HepG2 (cell line): ENCODE data around the gene HIGD1C. TPM values are rescaled to one million over a fixed set of nuclear protein-coding genes. Genes with fewer than 3 reads are reported as not detected.
A peak's percentile ranks its signal among the peaks of the same experiment; 100 is the strongest.

Source experiments
- ATAC-seq: fragments of 200-7000 bp; cut with Tn5 transposase; 3 replicates; pipeline ENCODE4 v1.9.1; 2020; ENCODE audit warnings: mild to moderate bottlenecking, moderate library complexity
- BruUV-seq: library from RNA; stranded (reverse); fragments of 400-500 nt; replicated peaks from 2 replicates; lab custom pipeline; 2021; lab: Mats Ljungman, UMichigan
- CTCF ChIA-PET: fragments of 300-600 bp; formaldehyde crosslinking; extraction: SDS; loops from one replicate; lab custom pipeline; 2021; ENCODE audit warnings: low total read pairs, inconsistent platforms, low intra/inter-chr PET ratio; lab: Yijun Ruan, JAX
- POLR2A ChIA-PET: fragments of 350-600 bp; sonication (Branson Sonifier 250); formaldehyde crosslinking; loops from one replicate; lab custom pipeline; 2020; ENCODE audit warnings: antibody characterized with exemption, inconsistent platforms; lab: Yijun Ruan, JAX
- DNase-seq: peaks from one replicate; pipeline ENCODE4 v3.0.0-alpha.2; 2015; ENCODE audit warnings: low spot score
- FAIRE-seq: peaks from 3 replicates; lab custom pipeline; 2011; peaks lifted over from hg19 to GRCh38; lab: Jason Lieb, UNC
- H2AFZ ChIP-seq: one replicate; pipeline ENCODE4 v1.6.1; 2011; ENCODE audit warnings: low read length, inconsistent platforms
- H3K27ac ChIP-seq: fragments of 300-600 bp; 3 replicates; pipeline ENCODE4 v1.8.0; 2011; ENCODE audit warnings: mixed run types, mild to moderate bottlenecking, mixed read lengths, low read length, inconsistent platforms; ENCODE audit not compliant: insufficient read depth; ENCODE audit errors: extremely low read length
- H3K27me3 ChIP-seq, 2 experiments: fragments of 200-600 bp in 1 of 2; 2 replicates in 1 of 2; 3 replicates in 1 of 2; pipeline versions ENCODE4 v1.6.0 to v1.8.0; 2011; ENCODE audit warnings: low read length in 2 of 2, mild to moderate bottlenecking in 2 of 2, moderate library complexity in 2 of 2, inconsistent platforms in 1 of 2; ENCODE audit not compliant: insufficient read depth in 2 of 2, control insufficient read depth in 1 of 2
- H3K36me3 ChIP-seq, 2 experiments: fragments of 200-600 bp in 1 of 2; replicated peaks in 1 of 2; 2 replicates in 1 of 2; 3 replicates in 1 of 2; pipeline versions ENCODE4 v1.5.1 to v1.8.0; 2011; ENCODE audit warnings: low read length in 2 of 2, inconsistent platforms in 1 of 2; ENCODE audit not compliant: insufficient read depth in 2 of 2, control insufficient read depth in 1 of 2
- H3K4me1 ChIP-seq: 2 replicates; pipeline ENCODE4 v1.5.1; 2012; ENCODE audit warnings: low read length, inconsistent platforms; ENCODE audit not compliant: insufficient read depth
- H3K4me2 ChIP-seq: 2 replicates; pipeline ENCODE4 v1.6.0; 2011; ENCODE audit warnings: low read depth, low read length, inconsistent platforms
- H3K4me3 ChIP-seq, 3 experiments: fragments of 200-600 bp in 1 of 3; sonication (generic), shearing (Covaris generic) in 1 of 3; replicated peaks in 1 of 3; 2 replicates each; pipeline ENCODE4 v1.5.1; 2011 to 2016; ENCODE audit warnings: low read length in 3 of 3, inconsistent platforms in 2 of 3, low read depth in 2 of 3, mild to moderate bottlenecking in 2 of 3, control low read depth in 1 of 3, mixed read lengths in 1 of 3; ENCODE audit not compliant: insufficient read depth in 1 of 3
- H3K79me2 ChIP-seq: one replicate; pipeline ENCODE4 v1.6.1; 2011; ENCODE audit warnings: low read length, inconsistent platforms; ENCODE audit not compliant: insufficient read depth
- H3K9ac ChIP-seq: 2 replicates; pipeline ENCODE4 v1.6.0; 2011; ENCODE audit warnings: mild to moderate bottlenecking, low read depth, low read length, inconsistent platforms; ENCODE audit not compliant: insufficient read depth
- H3K9me3 ChIP-seq: 2 replicates; pipeline ENCODE4 v1.5.1; 2012; ENCODE audit warnings: mild to moderate bottlenecking, low read length
- H4K20me1 ChIP-seq: 2 replicates; pipeline ENCODE4 v1.6.0; 2011; ENCODE audit warnings: inconsistent platforms, mild to moderate bottlenecking, low read length, moderate library complexity; ENCODE audit not compliant: insufficient read depth
- FOXA1 ChIP-seq, 2 experiments: fragments of 450-650 bp in 1 of 2; sonication (generic) in 1 of 2; formaldehyde crosslinking in 1 of 2; IDR thresholded peaks; 2 replicates each; pipeline versions ENCODE4 v1.4.0 to v1.6.1; 2016 to 2020; ENCODE audit warnings: missing genetic modification reagents in 1 of 2
- FOXO4 ChIP-seq: sonication (generic); formaldehyde crosslinking; conservative IDR thresholded peaks from 2 replicates; pipeline ENCODE4 v1.8.1; 2023; ENCODE audit warnings: missing genetic modification reagents
- MAFF ChIP-seq: IDR thresholded peaks from 2 replicates; pipeline ENCODE4 v1.6.1; 2011; ENCODE audit warnings: low read depth, low read length, improper control_type of control experiment
- MAFG ChIP-seq: sonication (generic); formaldehyde crosslinking; IDR thresholded peaks from 2 replicates; pipeline ENCODE4 v1.5.1; 2020; ENCODE audit warnings: mild to moderate bottlenecking, missing genetic modification reagents
- MAFK ChIP-seq, 2 experiments: IDR thresholded peaks in 1 of 2; conservative IDR thresholded peaks in 1 of 2; 2 replicates each; pipeline ENCODE4 v1.6.1; 2011; ENCODE audit warnings: improper control_type of control experiment in 2 of 2, low read length in 2 of 2
- NR2C2 ChIP-seq: sonication (generic); formaldehyde crosslinking; IDR thresholded peaks from 2 replicates; pipeline ENCODE4 v1.4.0; 2020; ENCODE audit warnings: missing genetic modification reagents, mild to moderate bottlenecking, moderate library complexity, borderline replicate concordance
- NR2F1 ChIP-seq, 2 experiments: fragments of 450-650 bp in 1 of 2; formaldehyde crosslinking in 1 of 2; IDR thresholded peaks; 2 replicates each; pipeline versions ENCODE4 v1.5.0 to v1.6.1; 2016 to 2020; ENCODE audit warnings: mild to moderate bottlenecking in 1 of 2, missing compliant biosample characterization in 1 of 2, missing genetic modification reagents in 1 of 2, moderate library complexity in 1 of 2
- RAD21 ChIP-seq: fragments of 450-650 bp; formaldehyde crosslinking; IDR thresholded peaks from 2 replicates; pipeline ENCODE4 v1.5.0; 2020; ENCODE audit warnings: mild to moderate bottlenecking
- SIN3B ChIP-seq: fragments of 150-350 bp; IDR thresholded peaks from 2 replicates; pipeline ENCODE4 v1.6.1; 2014; ENCODE audit warnings: low read length
- STAG1 ChIP-seq: sonication (generic); formaldehyde crosslinking; IDR thresholded peaks from 2 replicates; pipeline ENCODE4 v1.4.0; 2020; ENCODE audit warnings: missing genetic modification reagents
- TMF1 ChIP-seq: sonication (generic); formaldehyde crosslinking; IDR thresholded peaks from 2 replicates; pipeline ENCODE4 v1.8.1; 2022; ENCODE audit warnings: low read depth, missing genetic modification reagents
- ZNF749 ChIP-seq: sonication (generic); formaldehyde crosslinking; IDR thresholded peaks from 2 replicates; pipeline ENCODE4 v1.8.0; 2022; ENCODE audit warnings: mild to moderate bottlenecking, missing genetic modification reagents, moderate library complexity, borderline replicate concordance
- ZNF770 ChIP-seq: sonication (generic); formaldehyde crosslinking; IDR thresholded peaks from 2 replicates; pipeline ENCODE4 v1.5.0; 2020; ENCODE audit warnings: mild to moderate bottlenecking, missing genetic modification reagents
- ZNF83 ChIP-seq: sonication (generic); formaldehyde crosslinking; IDR thresholded peaks from 2 replicates; pipeline ENCODE4 v1.4.0; 2020; ENCODE audit warnings: missing genetic modification reagents, mild to moderate bottlenecking, borderline replicate concordance
- ZSCAN30 ChIP-seq: sonication (generic); formaldehyde crosslinking; IDR thresholded peaks from 2 replicates; pipeline ENCODE4 v1.5.0; 2020; ENCODE audit warnings: mild to moderate bottlenecking, missing genetic modification reagents
- WGBS: methylation state at CpG from one replicate; pipeline ENCODE4 v1.1.6; 2017; ENCODE audit warnings: low lambda C conversion rate; 5-methylcytosine and 5-hydroxymethylcytosine counted together
- in situ Hi-C: cut with HindIII; loops from 2 replicates; pipeline ENCODE4 v1.10.0; 2017; ENCODE audit warnings: low pct_unique_long_range_greater_than_20kb; ENCODE audit not compliant: extremely low pct_ligation_motif_present
- intact Hi-C: fragments of 100-400 bp; cut with micrococcal nuclease; formaldehyde crosslinking; loops from one replicate; pipeline ENCODE4 v1.10.0; 2022; ENCODE audit not compliant: unreplicated experiment
- polyA plus RNA-seq, 8 experiments: library from polyadenylated mRNA; depleted of rRNA in 3 of 8; stranded (reverse) in 7 of 8; unstranded in 1 of 8; fragments of >200 nt; fragmentation: Illumina TruSeq in 4 of 8; extraction: Trizol in 4 of 8; gene quantifications; 2 replicates each; pipeline versions ENCODE4 v1.2.1 to v1.2.3, GENCODE V29; 2011 to 2016; ENCODE audit warnings: low read depth in 4 of 8, missing spikeins in 1 of 8, mixed read lengths in 1 of 8; ENCODE audit not compliant: insufficient read depth in 1 of 8
- total RNA-seq, 5 experiments: library from RNA; depleted of rRNA; stranded (reverse); fragments of >200 nt; fragmentation: Illumina TruSeq; extraction: Trizol; gene quantifications; 2 replicates each; pipeline ENCODE4 v1.2.3, GENCODE V29; 2016; ENCODE audit warnings: low read depth in 1 of 5
- TF ChIP-seq, protein P1 (sequence below): sonication (generic); formaldehyde crosslinking; IDR thresholded peaks from 2 replicates; pipeline ENCODE4 v1.5.1; 2020; ENCODE audit warnings: missing genetic modification reagents, mild to moderate bottlenecking, borderline replicate concordance
- TF ChIP-seq, protein P2 (sequence below): sonication (generic); formaldehyde crosslinking; IDR thresholded peaks from 2 replicates; pipeline ENCODE4 v1.4.0; 2020; ENCODE audit warnings: mild to moderate bottlenecking, missing genetic modification reagents

The HIGD1C gene
- total and polyA plus RNA-seq, 2 of the 13 experiments (the other 11 are each of a cell fraction or from before 2014, with no cell fraction given): not detected

GRCh38 chr12:50971946-50972345, 19.6 kb downstream of the HIGD1C start (continued):
- TF ChIP-seq ZSCAN30 (CRISPR knock-in tag): no peak

GRCh38 chr12:50979369-50980052, 27.2 kb downstream of the HIGD1C start:
- Histone ChIP-seq H3K9me3 (no peaks in the 10 kb centered on the region), H3K4me1 (peaks cover 34% of the 10 kb centered on the region), H3K27ac (peak overlapping the region; percentile 68), H4K20me1 (no peaks in the 10 kb centered on the region), H3K79me2 (no peaks in the 10 kb centered on the region), H2AFZ (no peak overlapping the region), H3K4me2 (no peak overlapping the region), H3K9ac (no peak overlapping the region), H3K36me3 (no peaks in the 10 kb centered on the region), H3K27me3 (no peaks in the 10 kb centered on the region), H3K4me3 (no peak overlapping the region)
- DNase-seq (no peak), ATAC-seq (no peak), FAIRE-seq (no peak)
- WGBS: 76% methylated on average over 6 of the region's 6 CpGs
- intact Hi-C loops: loop anchor here (2.0 kb wide), 1 partner anchor 47 kb away; the partner anchor contains the start of gene SLC11A2
- in situ Hi-C loops: no loop called here
- ChIA-PET POLR2A (interaction anchor here (1.1 to 3.4 kb wide), 3 partner anchors 45 to 154 kb away, joined by 3 to 25 read pairs (median 11); no protein-coding TSS in a partner anchor), CTCF (no interaction called here)
- BruUV-seq: no TSS peak
- 0 out of 2 replicates have a peak, but pooled peaks have one; percentile 23 for TF ChIP-seq MAFG
- no peak for TF ChIP-seq ZNF770 (CRISPR knock-in tag)
- TF ChIP-seq MAFF: peak; percentile 98
- no peak for TF ChIP-seq FOXA1 (IDR thresholded peaks at IDR 0.05)
- no peak for TF ChIP-seq FOXA1 (CRISPR knock-in tag; IDR thresholded peaks at IDR 0.05)
- TF ChIP-seq ZNF83 (CRISPR knock-in tag): no peak
- no peak for TF ChIP-seq STAG1
- no peak for TF ChIP-seq NR2F1 (CRISPR knock-in tag; IDR thresholded peaks at IDR 0.05)
- TF ChIP-seq, protein P1, sequence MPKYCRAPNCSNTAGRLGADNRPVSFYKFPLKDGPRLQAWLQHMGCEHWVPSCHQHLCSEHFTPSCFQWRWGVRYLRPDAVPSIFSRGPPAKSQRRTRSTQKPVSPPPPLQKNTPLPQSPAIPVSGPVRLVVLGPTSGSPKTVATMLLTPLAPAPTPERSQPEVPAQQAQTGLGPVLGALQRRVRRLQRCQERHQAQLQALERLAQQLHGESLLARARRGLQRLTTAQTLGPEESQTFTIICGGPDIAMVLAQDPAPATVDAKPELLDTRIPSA (CRISPR knock-in tag): no peak
- no peak for TF ChIP-seq FOXO4
- no peak for TF ChIP-seq SIN3B
- TF ChIP-seq MAFK (conservative IDR thresholded peaks at IDR 0.05 in 1 of 2, IDR thresholded peaks at IDR 0.05 in 1 of 2; ENCODE audit: low read length in 2 of 2): peak; percentile 98
- TF ChIP-seq, protein P2, sequence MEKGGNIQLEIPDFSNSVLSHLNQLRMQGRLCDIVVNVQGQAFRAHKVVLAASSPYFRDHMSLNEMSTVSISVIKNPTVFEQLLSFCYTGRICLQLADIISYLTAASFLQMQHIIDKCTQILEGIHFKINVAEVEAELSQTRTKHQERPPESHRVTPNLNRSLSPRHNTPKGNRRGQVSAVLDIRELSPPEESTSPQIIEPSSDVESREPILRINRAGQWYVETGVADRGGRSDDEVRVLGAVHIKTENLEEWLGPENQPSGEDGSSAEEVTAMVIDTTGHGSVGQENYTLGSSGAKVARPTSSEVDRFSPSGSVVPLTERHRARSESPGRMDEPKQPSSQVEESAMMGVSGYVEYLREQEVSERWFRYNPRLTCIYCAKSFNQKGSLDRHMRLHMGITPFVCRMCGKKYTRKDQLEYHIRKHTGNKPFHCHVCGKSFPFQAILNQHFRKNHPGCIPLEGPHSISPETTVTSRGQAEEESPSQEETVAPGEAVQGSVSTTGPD (CRISPR knock-in tag): no peak
- TF ChIP-seq NR2C2 (CRISPR knock-in tag): no peak
- no peak for TF ChIP-seq TMF1 (CRISPR knock-in tag)
- no peak for TF ChIP-seq ZNF749 (CRISPR knock-in tag)
- TF ChIP-seq RAD21 (CRISPR knock-in tag): no peak
